Coronary artery (tissue), 2 donors: ENCODE results near the gene PADI2.
"Not testable (repeated sequence)": the region's sequence is repeated elsewhere in the genome, so short reads cannot be mapped to it uniquely, and the experiment has no call there.

ENCODE experiments used
- DNase-seq: peaks from one replicate; pipeline ENCODE4 v3.0.0-alpha.2; 2017; ENCODE audit warnings: low spot score
- H3K27ac ChIP-seq, 2 donors: fragments of 200-600 bp; sonication (generic); one replicate each; pipeline ENCODE4 v1.5.1; 2016 to 2019
- H3K4me3 ChIP-seq: fragments of 200-600 bp; sonication (generic); 2 replicates; pipeline ENCODE4 v1.5.1; 2016; ENCODE audit warnings: mild to moderate bottlenecking, moderate library complexity
- CTCF ChIP-seq: fragments of 200-600 bp; sonication (generic); IDR thresholded peaks from one replicate; pipeline ENCODE4 v1.5.1; 2019; ENCODE audit warnings: antibody characterized with exemption

PADI2 gene

DNA sequence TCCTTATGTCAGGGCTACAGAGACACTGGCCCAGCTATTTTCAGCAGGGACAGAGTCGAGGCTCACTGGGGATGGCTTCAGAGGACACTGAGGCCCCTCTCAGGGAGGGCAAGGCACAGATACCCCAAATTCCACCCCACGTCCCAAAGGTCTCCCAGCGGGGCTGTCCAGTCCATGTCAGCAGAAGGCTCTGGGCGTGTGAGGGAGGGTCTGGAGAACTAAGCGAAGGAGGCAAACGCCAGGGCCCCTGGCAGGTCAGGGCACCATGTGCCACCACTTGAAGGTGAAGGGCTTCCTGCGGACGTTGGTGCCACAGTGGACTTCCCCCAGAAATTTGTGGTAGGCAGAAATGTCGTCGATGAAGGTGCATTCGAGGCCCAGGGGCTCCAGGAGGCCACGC, 50.5 kb downstream of the PADI2 start:
- no peak overlapping the region for H3K4me3 ChIP-seq
- H3K27ac ChIP-seq: no peak overlapping the region
- DNase-seq: no peak
- TF ChIP-seq CTCF: no peak

DNA sequence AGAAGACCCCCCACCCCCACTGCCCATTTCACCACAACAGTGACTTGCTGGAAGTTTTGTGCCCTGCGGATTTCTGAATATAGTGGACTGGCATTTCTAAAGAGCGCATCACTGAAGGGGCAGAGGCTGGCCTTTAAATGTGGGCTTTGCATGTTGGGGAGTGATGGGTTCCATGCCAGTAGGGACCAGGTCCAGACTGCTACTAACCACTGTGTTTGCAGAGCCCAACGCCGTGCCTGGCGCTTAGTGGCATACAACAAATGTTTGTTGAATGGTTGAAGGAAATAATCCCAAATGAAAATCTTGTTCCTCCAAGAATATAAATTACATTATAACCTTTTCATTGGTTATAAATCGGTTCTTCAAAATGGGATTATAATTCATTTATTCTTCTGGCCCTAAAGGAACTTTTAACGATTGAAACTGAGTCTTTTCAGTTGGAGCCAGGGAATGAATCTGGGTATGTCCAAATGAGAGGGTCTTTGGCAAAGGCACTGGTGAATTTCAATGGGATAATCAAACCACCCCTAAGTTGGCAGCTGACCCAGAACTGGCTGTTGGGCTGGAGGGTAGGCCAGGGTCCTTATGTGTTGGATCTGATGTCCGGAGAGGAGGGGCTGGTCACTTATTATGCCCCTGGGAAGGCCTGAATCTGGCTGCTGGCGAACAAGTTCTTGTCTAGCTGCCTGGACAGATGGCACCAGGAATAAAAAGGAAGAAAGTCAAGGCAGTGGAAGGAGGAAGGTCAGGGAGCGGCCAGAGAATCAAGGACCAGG, 51.6 kb downstream of the PADI2 start:
- no peak for DNase-seq

GRCh38 chr1:17067069-17067426, 52.2 kb downstream of the PADI2 start:
- H3K4me3 ChIP-seq: no peak overlapping the region
- no peak for DNase-seq
- TF ChIP-seq CTCF: no peak
- H3K27ac ChIP-seq: no peak overlapping the region

More for the DNA sequence above, 51.6 kb downstream of the PADI2 start:
- no peak overlapping the region for H3K4me3 ChIP-seq
- no peak for TF ChIP-seq CTCF
- no peak overlapping the region for H3K27ac ChIP-seq

GRCh38 chr1:17066361-17067068, 52.7 kb downstream of the PADI2 start:
- DNase-seq: no peak
- Histone ChIP-seq H3K27ac (no peak overlapping the region), H3K4me3 (no peak overlapping the region)
- TF ChIP-seq CTCF: no peak

GRCh38 chr1:17065666-17066065, 53.6 kb downstream of the PADI2 start:
- no peak overlapping the region for H3K27ac ChIP-seq
- no peak overlapping the region for H3K4me3 ChIP-seq
- no peak for DNase-seq
- TF ChIP-seq CTCF: no peak

- not testable (repeated sequence) for DNase-seq, H3K4me3 ChIP-seq, H3K27ac ChIP-seq
Observed at GRCh38 chr1:17062751-17063150, 56.5 kb downstream of the PADI2 start.

DNA sequence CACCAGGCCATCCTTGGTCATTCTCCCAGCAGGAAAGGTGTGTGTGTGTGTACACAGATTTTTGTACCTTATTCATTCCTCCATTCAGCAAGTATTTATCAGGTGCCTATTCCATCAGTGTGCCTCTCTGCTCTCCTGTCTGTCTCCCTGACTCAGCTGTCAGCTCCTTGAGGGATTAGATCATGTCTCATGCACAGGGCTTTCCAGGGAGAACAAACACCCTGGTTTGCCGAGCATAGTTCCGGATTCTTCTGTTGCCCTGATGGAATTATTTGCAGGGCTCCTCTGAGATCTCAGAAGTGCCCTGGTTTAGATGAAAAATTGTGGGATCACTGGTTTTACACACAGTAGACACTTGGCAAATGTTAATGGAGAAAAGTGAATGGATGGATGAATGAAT, 57.4 kb downstream of the PADI2 start:
- no peak for DNase-seq
- Histone ChIP-seq H3K27ac (no peak overlapping the region), H3K4me3 (no peak overlapping the region)
- TF ChIP-seq CTCF: no peak
